Measurements from ENCODE around the gene DNAJB8.

The DNAJB8 gene

DNA sequence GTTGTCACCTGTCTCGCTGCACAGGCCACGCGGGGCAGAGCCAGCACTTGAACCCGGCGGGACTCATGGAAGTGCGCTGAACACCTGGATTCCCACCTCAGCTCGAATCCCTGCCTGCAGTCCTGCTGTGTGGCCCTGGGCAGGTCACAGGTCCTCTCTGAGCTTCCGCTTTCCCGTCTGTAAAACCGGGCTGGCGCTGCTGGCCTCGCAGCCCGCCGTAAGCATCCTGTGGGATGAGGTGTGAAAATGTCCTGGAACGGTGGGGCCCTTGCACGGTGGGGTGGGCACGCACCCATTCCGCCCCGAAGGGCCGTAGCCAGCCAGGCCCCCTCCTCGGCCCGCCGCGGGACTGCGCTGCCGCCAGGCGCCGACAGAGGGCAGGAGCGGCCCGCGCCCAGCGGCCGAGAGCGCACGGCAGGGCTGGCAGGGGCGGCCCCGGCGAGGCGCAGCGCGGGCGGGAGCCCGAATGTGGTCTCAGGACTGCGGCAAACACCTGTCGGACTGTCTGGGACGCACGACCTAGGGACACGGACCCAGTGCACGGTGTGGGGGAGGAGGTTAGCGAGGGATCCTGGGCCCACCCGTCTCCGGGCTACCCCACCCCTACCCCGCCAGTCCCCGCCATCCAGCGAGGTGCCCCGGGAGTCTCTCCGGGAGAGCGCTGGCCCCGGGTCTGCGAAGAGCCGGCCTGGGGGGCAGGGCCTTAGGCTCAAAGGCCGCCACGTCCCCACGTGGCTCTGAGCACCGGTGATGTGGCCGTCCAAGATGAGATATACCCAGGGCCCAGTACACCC is 40.4 kb downstream of the DNAJB8 start:
- peak; percentile 40; the same call in 1 of the 2 replicates for TF ChIP-seq MAX (IDR thresholded peaks at IDR 0.05)
- peak; percentile 65; the same call in 1 of the 2 replicates for TF ChIP-seq ZBTB7A (IDR thresholded peaks at IDR 0.05; ENCODE audit: low read depth)
- 0 out of 2 replicates have a peak, but pooled peaks have one; percentile 11 for TF ChIP-seq YY1 (IDR thresholded peaks at IDR 0.05; ENCODE audit: low read depth)
- TF ChIP-seq REST (IDR thresholded peaks at IDR 0.05; ENCODE audit: low read depth): no peak
- peak; percentile 82; the same call in 1 of the 2 replicates for TF ChIP-seq RAD21 (IDR thresholded peaks at IDR 0.05; ENCODE audit: low read depth)

DNA sequence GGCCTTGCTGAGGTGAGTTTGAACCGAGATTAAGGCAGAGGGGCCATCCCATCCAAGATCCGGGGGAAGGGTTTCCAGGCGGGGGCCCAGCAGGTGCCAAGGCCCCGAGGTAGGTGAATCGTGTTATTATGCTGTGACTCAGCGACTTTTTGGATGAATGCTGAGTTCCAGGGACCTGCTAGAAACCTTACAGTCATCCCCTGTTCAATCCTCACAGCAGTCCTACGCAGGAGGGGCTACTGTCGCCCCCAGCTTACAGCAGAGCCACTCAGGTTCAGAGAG is 40.9 kb downstream of the DNAJB8 start:
- TF ChIP-seq TCF12 (IDR thresholded peaks at IDR 0.05; ENCODE audit: low read depth) (no peak), MAX (IDR thresholded peaks at IDR 0.05) (no peak), ZBTB7A (IDR thresholded peaks at IDR 0.05; ENCODE audit: low read depth) (no peak), RAD21 (IDR thresholded peaks at IDR 0.05; ENCODE audit: low read depth) (no peak), FOXM1 (IDR thresholded peaks at IDR 0.05; ENCODE audit: borderline replicate concordance, low read depth) (no peak), EP300 (IDR thresholded peaks at IDR 0.05; ENCODE audit: borderline replicate concordance) (no peak), YY1 (IDR thresholded peaks at IDR 0.05; ENCODE audit: low read depth) (no peak)
- TF ChIP-seq, protein P1, sequence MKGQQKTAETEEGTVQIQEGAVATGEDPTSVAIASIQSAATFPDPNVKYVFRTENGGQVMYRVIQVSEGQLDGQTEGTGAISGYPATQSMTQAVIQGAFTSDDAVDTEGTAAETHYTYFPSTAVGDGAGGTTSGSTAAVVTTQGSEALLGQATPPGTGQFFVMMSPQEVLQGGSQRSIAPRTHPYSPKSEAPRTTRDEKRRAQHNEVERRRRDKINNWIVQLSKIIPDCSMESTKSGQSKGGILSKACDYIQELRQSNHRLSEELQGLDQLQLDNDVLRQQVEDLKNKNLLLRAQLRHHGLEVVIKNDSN (IDR thresholded peaks at IDR 0.05): no peak

DNA sequence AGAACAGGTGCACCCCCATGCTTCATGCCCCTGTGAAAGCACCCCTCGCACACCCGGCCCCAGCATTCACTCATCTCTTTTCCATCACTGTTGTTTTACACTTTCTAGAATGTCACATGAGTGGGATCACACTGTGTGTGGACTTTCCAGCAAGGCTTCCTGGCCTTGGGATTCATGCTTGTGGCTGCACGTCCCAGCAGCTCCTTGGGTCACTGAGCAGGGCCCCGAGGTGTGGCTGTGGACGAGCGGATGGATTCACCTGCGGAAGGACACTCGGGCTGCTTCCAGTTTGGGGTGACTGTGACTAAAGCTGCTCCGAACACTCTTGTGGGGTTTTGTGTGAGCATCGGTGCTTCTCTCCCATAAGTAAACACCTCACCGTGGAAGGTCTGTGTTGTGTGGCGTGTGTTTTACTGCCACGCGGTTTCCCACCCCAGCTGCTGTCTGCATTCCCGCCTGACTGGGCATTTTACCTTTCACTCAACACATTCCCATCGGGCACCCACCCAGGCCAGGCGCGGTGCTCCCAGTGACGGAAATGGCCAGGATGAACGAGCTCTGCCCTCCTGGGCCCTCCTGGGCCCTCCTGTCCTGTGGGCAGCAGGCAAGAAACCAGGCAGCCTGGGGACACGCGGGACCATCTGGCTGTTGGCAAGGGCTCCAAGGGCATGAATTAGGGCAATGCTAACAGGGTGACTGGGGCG is 41.4 kb downstream of the DNAJB8 start:
- TF ChIP-seq YY1 (IDR thresholded peaks at IDR 0.05; ENCODE audit: low read depth) (no peak), RAD21 (IDR thresholded peaks at IDR 0.05; ENCODE audit: low read depth) (no peak), TEAD4 (IDR thresholded peaks at IDR 0.05) (no peak), TCF12 (IDR thresholded peaks at IDR 0.05; ENCODE audit: low read depth) (no peak), TAF1 (IDR thresholded peaks at IDR 0.05; ENCODE audit: low read depth) (no peak), NFIC (IDR thresholded peaks at IDR 0.05) (no peak), MAX (IDR thresholded peaks at IDR 0.05) (no peak), EGR1 (IDR thresholded peaks at IDR 0.05) (no peak), REST (IDR thresholded peaks at IDR 0.05; ENCODE audit: low read depth) (no peak), EP300 (IDR thresholded peaks at IDR 0.05; ENCODE audit: borderline replicate concordance) (no peak), FOXM1 (IDR thresholded peaks at IDR 0.05; ENCODE audit: borderline replicate concordance, low read depth) (no peak), CEBPB (IDR thresholded peaks at IDR 0.05) (no peak), CREB1 (IDR thresholded peaks at IDR 0.05; ENCODE audit: low read depth) (no peak), ZBTB7A (IDR thresholded peaks at IDR 0.05; ENCODE audit: low read depth) (no peak)
- TF ChIP-seq, protein P1 (IDR thresholded peaks at IDR 0.05): no peak

- TF ChIP-seq FOXM1 (IDR thresholded peaks at IDR 0.05; ENCODE audit: borderline replicate concordance, low read depth): no peak
- TF ChIP-seq MAX (IDR thresholded peaks at IDR 0.05): no peak
- TF ChIP-seq CREB1 (IDR thresholded peaks at IDR 0.05; ENCODE audit: low read depth): no peak
- TF ChIP-seq RAD21 (IDR thresholded peaks at IDR 0.05; ENCODE audit: low read depth): no peak
- no peak for TF ChIP-seq CEBPB (IDR thresholded peaks at IDR 0.05)
- no peak for TF ChIP-seq EGR1 (IDR thresholded peaks at IDR 0.05)
- TF ChIP-seq TAF1 (IDR thresholded peaks at IDR 0.05; ENCODE audit: low read depth): no peak
- TF ChIP-seq REST (IDR thresholded peaks at IDR 0.05; ENCODE audit: low read depth): no peak
- TF ChIP-seq TEAD4 (IDR thresholded peaks at IDR 0.05): no peak
- TF ChIP-seq ZBTB7A (IDR thresholded peaks at IDR 0.05; ENCODE audit: low read depth): no peak
- TF ChIP-seq TCF12 (IDR thresholded peaks at IDR 0.05; ENCODE audit: low read depth): no peak
- TF ChIP-seq, protein P1 (IDR thresholded peaks at IDR 0.05): no peak
- no peak for TF ChIP-seq YY1 (IDR thresholded peaks at IDR 0.05; ENCODE audit: low read depth)
- TF ChIP-seq EP300 (IDR thresholded peaks at IDR 0.05; ENCODE audit: borderline replicate concordance): no peak
- no peak for TF ChIP-seq NFIC (IDR thresholded peaks at IDR 0.05)
Measured at GRCh38 chr3:128424508-128425069, 42.1 kb downstream of the DNAJB8 start.

Measured in Ishikawa (cell line).